ENCODE measurements around the gene PTRHD1. TPM values are rescaled to one million over a fixed set of nuclear protein-coding genes. Genes with fewer than 3 reads are reported as not detected.

The PTRHD1 gene, protein sequence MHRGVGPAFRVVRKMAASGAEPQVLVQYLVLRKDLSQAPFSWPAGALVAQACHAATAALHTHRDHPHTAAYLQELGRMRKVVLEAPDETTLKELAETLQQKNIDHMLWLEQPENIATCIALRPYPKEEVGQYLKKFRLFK
- total RNA-seq (23.6 and 29.9 TPM in 2 replicates), polyA plus RNA-seq (22.5 and 26.3 TPM in 2 replicates), polyA minus RNA-seq (ENCODE audit: low replicate concordance) (5.6 and 26.7 TPM in 2 replicates)
- 65.7 and 78.8 TPM in 2 replicates for polyA plus RNA-seq (2012)

GRCh38 chr2:24792874-24793760, at the start of gene PTRHD1, which contains the start of gene CENPO:
Gene PTRHD1, minus strand, starts transcription at chr2:24793391. Its CDS starts 14 bp downstream, at chr2:24793377.
Gene CENPO, plus strand, starts transcription at chr2:24793425. Its CDS starts 495 bp downstream, at chr2:24793920.
- no peak for TF ChIP-seq EZH2 (IDR thresholded peaks at IDR 0.05; ENCODE audit: low read length, missing control alignments)
- TF ChIP-seq, protein P1, sequence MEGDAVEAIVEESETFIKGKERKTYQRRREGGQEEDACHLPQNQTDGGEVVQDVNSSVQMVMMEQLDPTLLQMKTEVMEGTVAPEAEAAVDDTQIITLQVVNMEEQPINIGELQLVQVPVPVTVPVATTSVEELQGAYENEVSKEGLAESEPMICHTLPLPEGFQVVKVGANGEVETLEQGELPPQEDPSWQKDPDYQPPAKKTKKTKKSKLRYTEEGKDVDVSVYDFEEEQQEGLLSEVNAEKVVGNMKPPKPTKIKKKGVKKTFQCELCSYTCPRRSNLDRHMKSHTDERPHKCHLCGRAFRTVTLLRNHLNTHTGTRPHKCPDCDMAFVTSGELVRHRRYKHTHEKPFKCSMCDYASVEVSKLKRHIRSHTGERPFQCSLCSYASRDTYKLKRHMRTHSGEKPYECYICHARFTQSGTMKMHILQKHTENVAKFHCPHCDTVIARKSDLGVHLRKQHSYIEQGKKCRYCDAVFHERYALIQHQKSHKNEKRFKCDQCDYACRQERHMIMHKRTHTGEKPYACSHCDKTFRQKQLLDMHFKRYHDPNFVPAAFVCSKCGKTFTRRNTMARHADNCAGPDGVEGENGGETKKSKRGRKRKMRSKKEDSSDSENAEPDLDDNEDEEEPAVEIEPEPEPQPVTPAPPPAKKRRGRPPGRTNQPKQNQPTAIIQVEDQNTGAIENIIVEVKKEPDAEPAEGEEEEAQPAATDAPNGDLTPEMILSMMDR (conservative IDR thresholded peaks at IDR 0.05 in 1 of 2, IDR thresholded peaks at IDR 0.05 in 1 of 2; ENCODE audit: low read depth in 1 of 2, low read length in 2 of 2) = peak; percentile 65 to 69
- DNase-seq (ENCODE audit: low read depth in 2 of 2) = peak; percentile 95 to 97
- H3K27me3 ChIP-seq (ENCODE audit: control insufficient read depth, insufficient read depth, low read length) = no peaks in the 10 kb centered on the region

DNA sequence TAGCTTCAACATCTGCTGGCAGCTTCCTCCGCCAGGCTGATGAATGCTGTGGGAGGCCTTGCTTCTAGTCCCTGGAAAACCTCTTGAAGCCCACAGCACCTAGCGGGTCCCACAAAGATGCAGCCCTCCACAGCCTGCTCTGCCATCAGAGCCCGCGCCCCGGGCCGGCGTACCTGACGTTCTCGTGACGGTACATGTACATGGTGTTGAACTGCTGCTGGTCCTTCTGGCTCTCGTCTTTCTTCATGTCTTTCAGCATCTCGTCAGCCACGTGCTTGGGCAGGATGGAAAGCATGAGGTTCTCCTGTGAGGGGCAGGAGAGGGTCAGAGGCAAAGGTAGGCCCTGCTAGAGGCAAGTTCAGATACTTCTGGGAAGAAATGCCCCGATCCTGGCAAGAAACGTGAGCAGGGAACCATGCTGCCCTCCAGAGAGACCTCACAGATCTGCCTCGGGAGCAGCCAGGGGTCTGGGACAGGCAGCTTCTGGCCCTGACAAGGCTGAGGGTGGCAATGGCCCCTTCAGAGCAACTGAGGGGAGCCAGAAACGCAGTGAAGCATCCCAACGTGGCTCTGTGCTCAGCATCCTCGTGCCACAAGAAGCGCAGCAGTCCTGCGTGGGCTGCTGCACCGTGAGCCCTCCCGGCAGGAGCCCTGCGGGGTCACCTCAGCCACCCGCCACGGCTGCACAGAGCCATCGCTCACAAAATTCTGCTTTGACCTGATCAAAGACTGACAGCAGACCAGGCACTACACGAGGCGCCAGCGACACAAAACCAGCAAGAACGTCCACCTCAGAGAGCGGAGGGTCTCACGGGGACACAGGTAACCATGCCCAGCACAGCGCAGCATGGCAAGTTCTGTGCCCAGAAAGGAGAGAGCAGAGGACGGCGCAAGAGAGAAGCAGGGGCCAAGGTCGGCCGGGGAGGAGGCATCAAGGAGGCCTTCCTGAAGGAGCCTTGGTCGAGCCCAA, 49.2 kb upstream of the PTRHD1 start:
- H3K36me3 ChIP-seq (ENCODE audit: control insufficient read depth, insufficient read depth, low read length) = no peaks in the 10 kb centered on the region
- TF ChIP-seq, protein P1 (conservative IDR thresholded peaks at IDR 0.05 in 1 of 2, IDR thresholded peaks at IDR 0.05 in 1 of 2; ENCODE audit: low read depth in 1 of 2, low read length in 2 of 2) = no peak
- TF ChIP-seq EZH2 (IDR thresholded peaks at IDR 0.05; ENCODE audit: low read length, missing control alignments) = no peak
- H3K27ac ChIP-seq (ENCODE audit: insufficient read depth, low read length) = no peak overlapping the region
- no peak overlapping the region for H2AFZ ChIP-seq (ENCODE audit: low read length)
- H3K27me3 ChIP-seq (ENCODE audit: control insufficient read depth, insufficient read depth, low read length) = no peaks in the 10 kb centered on the region
- no peak overlapping the region for H3K9ac ChIP-seq (ENCODE audit: insufficient read depth, low read length)
- no peak overlapping the region for H3K4me2 ChIP-seq (ENCODE audit: extremely low read depth, insufficient read depth, low read length)
- DNase-seq (ENCODE audit: low read depth in 2 of 2) = no peak
- H3K4me3 ChIP-seq (replicated peaks in 1 of 4; ENCODE audit: control extremely low read depth in 1 of 4, insufficient read depth in 1 of 4, low read depth in 3 of 4, low read length in 4 of 4) = no peak overlapping the region
- H3K79me2 ChIP-seq (ENCODE audit: control insufficient read depth, insufficient read depth, low read length) = no peaks in the 10 kb centered on the region
- no peaks in the 10 kb centered on the region for H3K9me3 ChIP-seq (ENCODE audit: control insufficient read depth, insufficient read depth, low read depth, low read length)
- no peaks in the 10 kb centered on the region for H3K4me1 ChIP-seq (ENCODE audit: control insufficient read depth, extremely low read depth, insufficient read depth, low read length)
- no peaks in the 10 kb centered on the region for H4K20me1 ChIP-seq (ENCODE audit: control insufficient read depth, extremely low read depth, insufficient read depth, low read length)

More at GRCh38 chr2:24792874-24793760, at the start of gene PTRHD1, which contains the start of gene CENPO:
- Histone ChIP-seq H3K36me3 (ENCODE audit: control insufficient read depth, insufficient read depth, low read length) (no peaks in the 10 kb centered on the region), H3K9ac (ENCODE audit: insufficient read depth, low read length) (peak within 1 kb of the TSS; percentile 100), H3K79me2 (ENCODE audit: control insufficient read depth, insufficient read depth, low read length) (peaks cover 46% of the 10 kb centered on the region), H3K4me3 (replicated peaks in 1 of 4; ENCODE audit: control extremely low read depth in 1 of 4, insufficient read depth in 1 of 4, low read depth in 3 of 4, low read length in 4 of 4) (peak within 1 kb of the TSS; percentile 78 to 95 (median 86)), H3K27ac (ENCODE audit: insufficient read depth, low read length) (peak within 1 kb of the TSS; percentile 100), H3K4me2 (ENCODE audit: extremely low read depth, insufficient read depth, low read length) (peak within 1 kb of the TSS; percentile 87), H4K20me1 (ENCODE audit: control insufficient read depth, extremely low read depth, insufficient read depth, low read length) (no peaks in the 10 kb centered on the region), H3K9me3 (ENCODE audit: control insufficient read depth, insufficient read depth, low read depth, low read length) (no peaks in the 10 kb centered on the region), H3K4me1 (ENCODE audit: control insufficient read depth, extremely low read depth, insufficient read depth, low read length) (peaks cover 2% of the 10 kb centered on the region), H2AFZ (ENCODE audit: low read length) (peak within 1 kb of the TSS; percentile 99)
